ENCODE measurements around the gene DAZL.

GRCh38 chr3:16647668-16648067 is 42.4 kb upstream of the DAZL start:
- TF ChIP-seq CTCF (IDR thresholded peaks at IDR 0.05): no peak
- no peak for TF ChIP-seq POLR2A (IDR thresholded peaks at IDR 0.05)

All from right lobe of liver (tissue), 4 donors.